Measurements from ENCODE around the gene PAPOLG.
A peak's percentile ranks its signal among the peaks of the same experiment; 100 is the strongest.

PAPOLG gene

DNA sequence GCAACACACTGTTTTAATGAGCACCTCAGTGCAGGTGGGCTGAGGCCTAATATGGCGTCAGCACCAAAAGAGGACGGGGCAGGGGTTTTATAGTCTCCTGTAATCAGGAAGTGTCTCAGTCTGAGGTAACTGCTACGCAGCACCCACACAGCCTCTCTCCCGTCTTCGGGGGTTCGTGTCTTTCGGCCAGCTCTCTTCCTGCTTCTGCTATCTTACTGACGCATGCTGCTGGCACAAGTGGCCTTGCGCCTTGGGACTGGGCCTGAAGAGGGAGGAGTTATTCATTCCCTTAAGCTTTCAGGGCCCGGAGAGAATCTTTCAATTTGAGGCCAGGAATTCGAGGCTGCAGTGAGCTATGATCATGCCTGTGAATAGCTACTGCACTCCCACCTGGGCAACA lies 14.5 kb upstream of the PAPOLG start:
- in situ Hi-C loops (cut with HindIII; ENCODE audit: low pct_unique_long_range_greater_than_20kb, low sequenced_read_pairs): no loop called here
- no peak for DNase-seq (ENCODE audit: low read depth in 1 of 2, low spot score in 1 of 2)
- TF ChIP-seq JUND (IDR thresholded peaks at IDR 0.05; ENCODE audit: low read depth): no peak

DNA sequence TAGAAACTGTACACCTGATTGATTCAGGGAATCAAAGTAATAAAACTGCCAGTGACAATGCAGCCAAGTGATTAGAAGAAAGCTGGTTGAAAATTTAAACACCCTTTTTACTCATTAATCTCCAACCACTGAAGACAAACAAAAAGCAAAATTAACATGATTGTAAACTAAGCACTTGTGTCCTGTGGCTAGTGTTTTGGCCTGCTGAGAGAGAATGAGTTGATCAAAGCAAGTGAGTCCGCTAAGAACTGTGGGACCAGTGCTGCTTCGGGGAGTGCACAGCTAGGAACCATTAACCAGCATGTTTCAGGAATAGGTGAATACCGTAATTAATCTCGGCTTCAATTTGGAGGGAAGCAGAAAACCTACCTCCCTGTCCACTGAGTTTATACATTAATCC lies 13.6 kb upstream of the PAPOLG start:
- TF ChIP-seq JUND (IDR thresholded peaks at IDR 0.05; ENCODE audit: low read depth): no peak
- no peak for DNase-seq (ENCODE audit: low read depth in 1 of 2, low spot score in 1 of 2)
- in situ Hi-C loops (cut with HindIII; ENCODE audit: low pct_unique_long_range_greater_than_20kb, low sequenced_read_pairs): no loop called here

DNA sequence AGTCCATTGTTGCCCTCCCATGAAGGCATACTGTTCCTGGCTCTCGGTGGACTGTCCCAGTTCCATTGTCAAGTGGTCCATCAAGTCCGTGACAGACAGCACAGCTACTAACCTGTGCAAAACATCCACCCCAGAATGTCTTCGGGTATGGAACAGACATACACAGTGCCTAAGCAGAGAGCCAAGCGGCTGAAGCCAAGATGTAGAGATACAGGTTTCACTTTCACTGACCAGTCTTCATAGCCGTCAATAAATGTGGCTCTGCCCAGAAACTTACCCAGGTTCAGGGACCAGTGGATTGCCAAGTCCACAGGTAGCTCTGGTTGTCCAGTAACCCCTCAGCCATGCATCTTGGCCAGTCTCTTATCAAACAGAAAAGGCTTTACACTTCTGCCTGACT lies 10.7 kb upstream of the PAPOLG start:
- DNase-seq (ENCODE audit: low read depth in 1 of 2, low spot score in 1 of 2): no peak
- TF ChIP-seq JUND (IDR thresholded peaks at IDR 0.05; ENCODE audit: low read depth): no peak
- in situ Hi-C loops (cut with HindIII; ENCODE audit: low pct_unique_long_range_greater_than_20kb, low sequenced_read_pairs): no loop called here

DNA sequence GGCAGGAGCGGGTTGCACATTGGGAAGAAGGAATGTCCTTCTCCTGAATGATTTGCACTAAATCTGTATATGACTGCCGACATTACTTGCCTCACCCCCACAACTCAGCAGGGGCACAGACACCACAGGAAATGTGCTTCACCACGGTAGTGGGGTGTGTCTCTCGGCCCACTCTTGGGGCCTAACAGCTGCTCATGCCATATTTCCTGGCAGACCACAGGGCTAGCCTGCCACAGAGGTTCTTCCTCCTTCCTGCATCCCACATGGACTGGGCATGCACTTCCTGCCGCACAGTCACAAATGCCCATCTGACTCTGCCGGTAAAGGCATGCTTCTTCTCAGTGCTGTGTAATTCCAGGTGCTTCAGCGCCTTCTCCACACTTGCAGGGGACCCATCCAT lies 10.3 kb upstream of the PAPOLG start:
- no peak for DNase-seq (ENCODE audit: low read depth in 1 of 2, low spot score in 1 of 2)
- in situ Hi-C loops (cut with HindIII; ENCODE audit: low pct_unique_long_range_greater_than_20kb, low sequenced_read_pairs): no loop called here
- no peak for TF ChIP-seq JUND (IDR thresholded peaks at IDR 0.05; ENCODE audit: low read depth)

DNA sequence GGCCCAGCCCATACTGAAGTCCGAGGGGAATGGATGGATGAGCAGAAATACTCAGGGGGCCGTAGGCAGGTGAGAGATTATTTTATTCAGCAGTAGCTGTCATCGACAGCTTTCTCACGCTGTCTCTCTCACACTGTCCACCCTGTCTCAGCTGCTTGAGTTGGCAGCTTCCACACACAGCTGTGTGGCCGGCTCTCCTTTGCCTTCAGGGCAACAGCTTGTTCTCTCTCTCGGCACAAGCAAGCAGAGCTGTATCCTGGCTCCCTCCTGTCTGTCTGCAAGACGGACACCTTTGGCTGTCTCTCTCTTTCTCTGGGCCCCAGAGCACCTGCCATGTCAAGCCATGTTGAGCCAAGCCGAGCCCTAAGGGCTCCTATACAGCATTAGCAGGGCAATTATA lies 9.8 kb upstream of the PAPOLG start:
- peak in 1 of 2 experiments; percentile 47 for DNase-seq (ENCODE audit: low read depth in 1 of 2, low spot score in 1 of 2)
- in situ Hi-C loops (cut with HindIII; ENCODE audit: low pct_unique_long_range_greater_than_20kb, low sequenced_read_pairs): no loop called here

DNA sequence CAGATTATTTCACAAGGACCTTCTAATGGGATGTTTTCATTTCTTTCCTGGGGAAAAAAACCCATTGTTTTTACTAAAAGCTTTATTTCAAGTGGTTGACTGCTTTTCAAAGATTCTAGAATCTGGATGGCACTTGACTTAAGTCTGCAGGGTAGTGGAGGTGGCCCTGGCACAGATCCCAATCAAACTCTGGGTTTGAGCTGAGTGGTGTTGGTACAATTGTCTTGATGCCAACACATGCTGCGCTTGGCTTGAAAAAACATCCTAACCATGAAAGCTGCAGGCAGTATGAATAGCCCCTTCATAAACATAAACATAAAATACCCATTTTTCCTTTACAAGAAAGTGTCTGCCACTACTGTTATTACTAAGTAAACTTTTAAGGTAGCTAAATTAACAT lies 3.6 kb downstream of the PAPOLG start:
- no peak for TF ChIP-seq JUND (IDR thresholded peaks at IDR 0.05; ENCODE audit: low read depth)
- no peak for DNase-seq (ENCODE audit: low read depth in 1 of 2, low spot score in 1 of 2)
- in situ Hi-C loops (cut with HindIII; ENCODE audit: low pct_unique_long_range_greater_than_20kb, low sequenced_read_pairs): no loop called here

More for the DNA sequence above, 9.8 kb upstream of the PAPOLG start:
- no peak for TF ChIP-seq JUND (IDR thresholded peaks at IDR 0.05; ENCODE audit: low read depth)

DNA sequence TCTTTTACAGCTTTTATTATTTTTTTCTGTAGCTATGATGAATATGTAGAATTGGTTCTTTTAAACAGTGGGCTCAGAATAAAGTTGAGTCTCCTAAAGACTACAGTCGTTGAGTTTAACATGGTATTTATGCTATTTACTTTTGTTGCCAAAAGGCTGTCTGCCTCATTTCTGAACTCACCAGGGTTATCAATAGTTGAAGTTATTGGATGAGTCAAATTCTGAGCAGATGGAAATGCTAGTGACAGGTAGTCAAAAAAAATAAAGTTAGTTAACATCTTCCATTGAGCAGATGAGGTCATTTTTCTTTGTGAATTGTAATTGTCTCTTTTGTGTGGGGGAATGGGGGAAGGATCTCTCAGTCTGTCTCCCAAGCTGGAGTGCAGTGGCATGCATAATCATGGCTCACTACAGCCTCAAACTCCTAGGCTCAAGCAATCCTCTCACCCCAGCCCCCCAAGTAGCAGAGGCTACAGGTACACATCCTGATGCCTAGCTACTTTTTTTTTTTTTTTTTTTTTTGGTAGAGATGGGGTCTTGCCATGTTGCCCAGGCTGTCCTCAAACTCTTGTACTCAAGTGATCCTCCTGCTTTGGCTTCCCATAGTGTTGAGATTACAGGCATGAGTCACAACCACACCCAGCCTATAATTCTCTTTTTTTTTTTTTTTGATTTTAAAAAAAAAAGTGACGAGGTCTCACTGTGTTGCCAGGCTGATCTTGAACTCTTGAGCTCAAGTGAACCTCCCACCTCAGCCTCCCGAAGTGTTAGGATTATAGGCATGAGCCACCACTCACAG lies 8.9 kb downstream of the PAPOLG start:
- TF ChIP-seq JUND (IDR thresholded peaks at IDR 0.05; ENCODE audit: low read depth): no peak
- DNase-seq (ENCODE audit: low read depth in 1 of 2, low spot score in 1 of 2): no peak
- in situ Hi-C loops (cut with HindIII; ENCODE audit: low pct_unique_long_range_greater_than_20kb, low sequenced_read_pairs): no loop called here

DNA sequence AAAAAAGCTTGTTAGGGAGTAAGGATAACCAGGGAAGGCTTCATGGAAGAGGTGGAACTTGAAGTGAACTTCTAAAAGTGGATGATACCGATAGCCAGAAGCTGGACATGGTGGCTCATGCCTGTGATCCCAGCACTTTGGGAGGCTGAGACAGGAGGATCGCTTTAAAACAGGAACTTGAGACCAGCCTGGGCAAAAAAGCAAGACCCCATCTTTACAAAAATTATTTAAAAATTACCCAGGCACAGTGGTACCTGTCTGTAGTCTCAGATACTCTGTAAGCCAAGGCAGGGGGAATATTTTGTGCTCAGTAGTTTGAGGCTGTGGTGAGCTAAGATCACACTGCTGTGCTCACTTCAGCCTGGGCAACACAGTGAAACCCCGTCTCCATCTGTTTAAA lies 10.2 kb downstream of the PAPOLG start:
- no peak for TF ChIP-seq JUND (IDR thresholded peaks at IDR 0.05; ENCODE audit: low read depth)
- DNase-seq (ENCODE audit: low read depth in 1 of 2, low spot score in 1 of 2): no peak
- in situ Hi-C loops (cut with HindIII; ENCODE audit: low pct_unique_long_range_greater_than_20kb, low sequenced_read_pairs): no loop called here

DNA sequence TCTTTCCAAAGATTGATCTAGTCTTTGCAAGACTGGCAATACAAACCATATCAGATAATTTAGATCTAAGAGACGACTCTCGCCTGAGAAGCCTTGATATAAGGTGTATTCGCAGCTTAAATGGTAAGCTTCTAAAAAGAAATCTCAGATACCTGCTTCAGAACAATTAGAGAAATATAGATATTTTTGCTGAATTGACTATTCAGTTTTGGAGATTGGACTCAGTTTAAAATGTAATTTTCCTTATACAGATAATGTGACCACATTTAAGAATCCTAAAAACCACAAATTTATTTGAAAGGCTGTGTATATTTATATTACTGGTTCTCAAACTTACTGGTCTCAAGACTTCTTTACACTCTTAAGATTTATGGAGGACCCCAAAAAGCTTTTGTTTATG lies 15.4 kb downstream of the PAPOLG start:
- DNase-seq (ENCODE audit: low read depth in 1 of 2, low spot score in 1 of 2): no peak
- TF ChIP-seq JUND (IDR thresholded peaks at IDR 0.05; ENCODE audit: low read depth): no peak
- in situ Hi-C loops (cut with HindIII; ENCODE audit: low pct_unique_long_range_greater_than_20kb, low sequenced_read_pairs): no loop called here

DNA sequence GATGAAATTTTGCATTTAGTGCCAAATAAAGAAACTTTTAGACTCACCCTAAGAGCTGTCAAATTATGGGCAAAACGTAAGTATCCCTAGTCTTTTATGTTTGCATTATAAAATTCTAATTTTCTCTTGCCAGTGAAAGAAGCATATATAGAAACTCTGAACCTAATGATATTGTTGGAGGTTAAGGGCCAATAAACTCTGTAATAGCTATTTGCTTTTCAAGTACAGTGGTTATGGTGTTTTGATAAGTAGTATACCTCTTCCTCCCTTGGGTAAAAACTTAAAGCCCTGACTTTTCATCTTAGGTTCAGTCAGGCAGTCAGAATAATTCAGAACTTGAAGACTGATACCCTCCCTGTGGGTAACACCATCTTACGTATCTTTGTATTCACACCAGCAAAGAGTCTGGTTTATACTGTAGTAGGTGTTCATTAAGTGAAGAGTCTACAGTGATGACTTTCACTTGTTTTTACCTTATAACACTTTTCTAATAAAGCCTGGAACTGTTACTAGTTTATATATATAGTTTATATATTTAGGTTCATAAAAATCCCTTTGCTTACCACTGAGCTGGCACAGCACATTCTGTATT lies 19.1 kb downstream of the PAPOLG start:
- in situ Hi-C loops (cut with HindIII; ENCODE audit: low pct_unique_long_range_greater_than_20kb, low sequenced_read_pairs): no loop called here
- TF ChIP-seq JUND (IDR thresholded peaks at IDR 0.05; ENCODE audit: low read depth): no peak
- no peak for DNase-seq (ENCODE audit: low read depth in 1 of 2, low spot score in 1 of 2)

DNA sequence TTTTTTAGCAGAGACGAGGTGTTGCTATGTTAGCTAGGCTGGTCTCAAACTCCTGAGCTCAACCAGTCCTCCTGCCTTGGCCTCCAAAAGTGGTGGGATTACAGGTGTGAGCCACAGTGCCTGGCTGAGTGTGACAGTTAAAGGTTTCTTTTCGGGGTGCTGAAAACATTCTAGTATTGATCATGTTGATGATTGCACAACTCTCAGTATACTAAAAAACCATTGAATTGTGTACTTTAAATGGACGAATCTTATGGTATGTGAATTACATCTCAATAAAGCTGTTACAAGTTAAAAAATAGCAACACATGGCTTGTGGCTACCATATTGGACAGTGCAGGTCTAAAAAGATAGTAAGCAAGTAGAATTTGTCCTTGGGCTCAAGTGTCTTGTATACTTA lies 22.3 kb downstream of the PAPOLG start:
- in situ Hi-C loops (cut with HindIII; ENCODE audit: low pct_unique_long_range_greater_than_20kb, low sequenced_read_pairs): no loop called here
- TF ChIP-seq JUND (IDR thresholded peaks at IDR 0.05; ENCODE audit: low read depth): no peak
- DNase-seq (ENCODE audit: low read depth in 1 of 2, low spot score in 1 of 2): no peak

DNA sequence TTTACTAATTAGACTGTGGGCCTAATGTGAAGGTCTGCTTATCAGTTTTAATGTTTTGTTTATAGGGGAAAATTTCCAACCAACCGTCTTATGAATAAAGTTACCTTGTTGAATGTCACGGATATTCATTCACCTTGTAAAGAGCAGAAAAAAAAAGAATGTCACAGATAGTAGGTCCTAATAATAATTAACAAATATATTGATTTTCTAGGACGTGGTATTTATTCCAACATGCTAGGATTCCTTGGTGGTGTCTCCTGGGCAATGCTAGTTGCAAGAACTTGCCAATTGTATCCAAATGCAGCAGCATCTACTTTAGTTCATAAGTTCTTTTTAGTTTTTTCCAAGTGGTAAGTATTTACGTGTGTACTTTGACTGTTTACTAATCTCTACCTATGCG lies 23.4 kb downstream of the PAPOLG start:
- DNase-seq (ENCODE audit: low read depth in 1 of 2, low spot score in 1 of 2): no peak
- TF ChIP-seq JUND (IDR thresholded peaks at IDR 0.05; ENCODE audit: low read depth): no peak
- in situ Hi-C loops (cut with HindIII; ENCODE audit: low pct_unique_long_range_greater_than_20kb, low sequenced_read_pairs): no loop called here

DNA sequence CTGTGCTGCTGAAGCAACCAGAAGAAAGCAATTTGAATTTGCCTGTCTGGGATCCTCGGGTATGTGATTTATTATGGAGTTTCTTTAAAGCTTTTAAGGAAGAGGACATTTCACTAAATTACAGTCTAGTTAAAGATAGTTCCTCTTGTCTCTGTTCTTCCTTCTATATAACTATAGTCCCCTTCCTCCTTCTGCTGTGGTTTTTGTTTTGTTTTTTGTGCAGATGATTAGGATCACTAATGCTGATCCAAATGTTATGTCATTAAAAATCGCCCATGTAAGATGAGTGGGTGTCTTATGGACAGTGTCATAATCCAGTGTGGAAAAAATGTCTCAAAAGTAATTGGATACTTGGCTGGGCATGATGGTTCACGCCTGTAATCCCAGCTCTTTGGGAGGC lies 24.7 kb downstream of the PAPOLG start:
- no peak for DNase-seq (ENCODE audit: low read depth in 1 of 2, low spot score in 1 of 2)
- in situ Hi-C loops (cut with HindIII; ENCODE audit: low pct_unique_long_range_greater_than_20kb, low sequenced_read_pairs): no loop called here
- no peak for TF ChIP-seq JUND (IDR thresholded peaks at IDR 0.05; ENCODE audit: low read depth)

DNA sequence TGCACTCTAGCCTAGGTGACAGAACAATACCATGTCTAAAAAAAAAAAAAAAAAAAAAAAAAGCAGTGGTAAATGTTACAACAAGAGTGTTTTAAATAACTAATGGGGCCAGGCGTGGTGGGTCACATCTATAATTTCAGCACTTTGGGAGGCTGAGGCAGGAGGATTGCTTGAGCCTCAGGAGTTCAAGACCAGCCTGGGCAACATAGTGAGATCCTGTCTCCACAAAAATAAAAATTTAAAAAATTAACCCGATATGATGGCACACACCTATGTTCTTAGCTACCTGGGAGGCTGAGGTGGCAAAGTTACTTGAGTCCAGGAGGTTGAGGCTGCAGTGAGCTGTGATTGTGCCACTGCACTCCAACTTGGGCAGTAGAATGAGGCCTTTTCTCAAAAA lies 37.1 kb downstream of the PAPOLG start:
- in situ Hi-C loops (cut with HindIII; ENCODE audit: low pct_unique_long_range_greater_than_20kb, low sequenced_read_pairs): no loop called here
- no peak for TF ChIP-seq JUND (IDR thresholded peaks at IDR 0.05; ENCODE audit: low read depth)
- no peak for DNase-seq (ENCODE audit: low read depth in 1 of 2, low spot score in 1 of 2)
